Neuron (in vitro differentiated cells): ENCODE measurements around the gene F13A1.
A peak's percentile ranks its signal among the peaks of the same experiment; 100 is the strongest.

Experiments used
- H2AFZ ChIP-seq: one replicate; pipeline ENCODE4 v1.6.1; 2013; ENCODE audit warnings: low read depth, mild to moderate bottlenecking, inconsistent platforms, low read length, moderate library complexity
- H3K27me3 ChIP-seq: one replicate; pipeline ENCODE4 v1.6.1; 2013; ENCODE audit warnings: low read length; ENCODE audit not compliant: insufficient read depth
- H3K36me3 ChIP-seq: one replicate; pipeline ENCODE4 v1.6.1; 2013; ENCODE audit warnings: low read length; ENCODE audit not compliant: insufficient read depth
- H3K4me1 ChIP-seq: one replicate; pipeline ENCODE4 v1.6.1; 2013; ENCODE audit warnings: low read length; ENCODE audit not compliant: insufficient read depth
- H3K4me3 ChIP-seq: 2 replicates; pipeline ENCODE4 v1.5.1; 2013; ENCODE audit warnings: mild to moderate bottlenecking, low read length, moderate library complexity
- H3K9me3 ChIP-seq: one replicate; pipeline ENCODE4 v1.6.1; 2013; ENCODE audit warnings: low read length

The F13A1 gene

DNA sequence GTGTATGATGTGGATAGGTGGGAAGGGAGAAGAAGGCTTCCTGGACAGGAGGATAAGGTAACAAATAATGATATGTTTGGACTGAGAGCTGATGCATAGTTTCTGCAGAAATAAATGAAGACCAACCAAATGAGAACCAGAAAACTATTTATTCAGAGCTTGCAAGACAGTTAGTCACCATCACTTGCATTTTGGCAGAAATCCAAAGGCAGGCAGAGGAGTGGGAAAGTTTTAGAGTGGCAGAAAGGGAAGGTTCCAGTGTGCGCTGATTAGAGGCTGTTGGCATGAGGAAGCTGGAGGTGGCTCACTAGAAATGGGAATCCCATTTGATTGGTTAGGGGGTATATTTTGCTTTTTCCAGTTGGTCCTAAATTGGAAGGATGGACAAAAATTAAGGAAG lies 13.0 kb upstream of the F13A1 start:
- H3K36me3 ChIP-seq: no peaks in the 10 kb centered on the region
- no peak overlapping the region for H2AFZ ChIP-seq
- H3K4me3 ChIP-seq: no peak overlapping the region
- no peaks in the 10 kb centered on the region for H3K27me3 ChIP-seq
- peaks cover 10% of the 10 kb centered on the region for H3K4me1 ChIP-seq
- no peaks in the 10 kb centered on the region for H3K9me3 ChIP-seq

DNA sequence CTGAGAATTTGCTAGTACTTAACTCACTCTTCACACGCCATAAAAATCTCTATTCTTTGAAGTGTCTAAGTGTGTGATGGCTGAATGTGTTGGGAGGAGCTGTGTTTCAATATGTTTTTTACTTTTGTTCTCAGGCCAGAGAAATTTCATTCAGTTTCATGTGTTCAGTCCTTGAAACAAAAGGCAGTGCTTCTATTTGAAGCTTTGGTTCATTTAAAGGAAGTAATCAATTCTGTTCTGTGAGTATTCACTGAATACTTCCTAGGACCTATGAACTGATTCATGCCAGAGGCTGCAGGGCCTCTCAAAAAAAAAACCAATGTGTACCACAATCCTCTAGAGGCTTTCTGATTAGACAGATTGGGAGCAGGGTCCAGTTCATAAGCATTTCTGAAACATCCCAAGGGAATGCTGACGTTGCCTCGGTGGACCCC lies 12.4 kb upstream of the F13A1 start:
- Histone ChIP-seq H3K27me3 (no peaks in the 10 kb centered on the region), H3K36me3 (no peaks in the 10 kb centered on the region), H3K9me3 (no peaks in the 10 kb centered on the region), H3K4me3 (no peak overlapping the region), H2AFZ (no peak overlapping the region), H3K4me1 (peaks cover 10% of the 10 kb centered on the region)

DNA sequence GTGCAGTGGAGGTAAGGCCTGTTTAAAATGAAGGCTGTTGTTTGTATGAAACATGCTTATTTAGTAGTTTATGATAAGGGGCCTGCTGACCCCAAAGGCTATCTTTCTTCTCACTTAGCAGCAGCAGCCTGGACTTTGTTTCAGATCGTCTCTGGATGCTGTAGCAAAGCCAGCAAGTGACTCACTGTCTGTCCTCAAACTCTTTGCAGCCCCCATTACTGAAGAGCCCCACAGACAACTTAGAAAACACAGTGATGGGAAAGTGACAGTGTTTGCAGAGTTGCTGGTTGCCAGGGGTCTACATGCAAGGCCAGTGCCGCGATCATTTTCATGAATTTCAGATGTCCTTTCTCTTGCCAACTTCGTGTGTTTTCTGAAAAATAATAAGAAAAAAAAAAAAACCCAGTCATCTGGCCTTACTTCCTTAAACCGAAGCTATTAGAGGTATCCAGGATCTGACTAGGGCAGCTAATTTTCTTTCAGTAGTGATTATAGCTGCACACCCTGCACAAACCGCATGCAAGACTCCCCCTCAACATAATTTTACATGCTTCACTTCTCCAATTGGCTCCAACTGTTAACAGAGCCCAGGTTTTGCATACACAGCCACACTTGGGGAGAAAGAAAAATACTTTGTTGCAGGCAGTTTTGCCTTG lies 11.6 kb upstream of the F13A1 start:
- Histone ChIP-seq H3K4me3 (no peak overlapping the region), H3K27me3 (no peaks in the 10 kb centered on the region), H2AFZ (no peak overlapping the region), H3K4me1 (peaks cover 10% of the 10 kb centered on the region), H3K36me3 (no peaks in the 10 kb centered on the region), H3K9me3 (no peaks in the 10 kb centered on the region)

DNA sequence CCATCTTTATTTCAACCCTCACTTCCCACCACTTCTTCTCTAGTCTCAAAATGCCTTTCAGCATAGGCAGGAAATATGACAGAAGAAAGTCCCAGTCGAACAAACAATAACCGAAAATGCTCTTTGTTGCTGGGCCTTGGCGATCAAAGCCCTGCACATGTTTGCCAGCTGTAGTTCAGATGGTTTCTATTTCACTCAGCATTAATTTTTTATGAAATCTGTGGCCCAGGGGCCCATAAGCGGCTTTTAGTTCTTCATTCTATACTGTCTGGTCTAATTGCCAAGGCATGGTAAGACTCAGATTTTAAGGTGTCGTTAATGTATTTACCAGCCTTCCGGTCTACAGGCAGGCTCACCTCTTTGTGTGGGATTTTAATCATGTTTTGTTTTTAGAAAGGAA lies 10.9 kb upstream of the F13A1 start:
- no peaks in the 10 kb centered on the region for H3K27me3 ChIP-seq
- H3K9me3 ChIP-seq: no peaks in the 10 kb centered on the region
- no peaks in the 10 kb centered on the region for H3K36me3 ChIP-seq
- H3K4me1 ChIP-seq: peaks cover 10% of the 10 kb centered on the region
- no peak overlapping the region for H2AFZ ChIP-seq
- H3K4me3 ChIP-seq: no peak overlapping the region

DNA sequence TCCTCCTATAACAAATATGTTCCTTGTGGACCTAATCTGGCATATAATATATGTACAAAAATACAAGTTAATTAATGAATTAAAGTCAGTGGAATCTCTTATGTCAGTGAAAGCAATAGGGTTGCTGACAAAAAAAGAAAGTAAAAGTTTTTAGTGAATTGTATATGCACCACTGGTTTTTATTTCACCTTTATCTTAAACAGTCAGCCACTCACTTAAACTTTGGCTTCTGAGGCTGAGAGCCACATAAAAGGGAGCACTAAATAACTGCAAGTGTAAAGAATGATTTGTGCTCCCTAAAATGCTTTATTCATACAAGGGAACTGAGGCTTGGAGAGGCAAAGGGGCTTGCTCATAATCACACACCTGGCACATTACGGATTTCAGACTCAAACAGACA lies 9.9 kb upstream of the F13A1 start:
- Histone ChIP-seq H3K9me3 (no peaks in the 10 kb centered on the region), H3K4me1 (peaks cover 10% of the 10 kb centered on the region), H3K27me3 (no peaks in the 10 kb centered on the region), H2AFZ (no peak overlapping the region), H3K4me3 (no peak overlapping the region), H3K36me3 (no peaks in the 10 kb centered on the region)

DNA sequence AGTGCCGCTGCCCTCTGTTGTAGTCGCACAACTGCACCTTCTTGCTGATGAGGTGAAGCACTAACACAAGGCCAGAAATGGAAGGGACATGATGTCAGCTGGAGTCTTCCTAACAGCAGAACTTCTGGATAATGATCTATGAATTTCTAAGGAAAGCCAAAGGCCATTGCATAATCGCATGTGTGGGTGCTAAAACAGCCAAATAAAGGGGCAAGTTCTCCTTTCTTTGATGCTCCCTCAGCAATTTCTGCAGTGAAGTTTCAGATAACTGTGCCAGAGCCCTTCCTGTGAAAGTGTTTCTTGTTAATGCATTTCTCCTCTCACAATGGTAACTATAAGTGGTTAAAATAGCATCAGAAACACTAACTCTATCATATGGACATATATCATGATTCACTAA lies 8.0 kb upstream of the F13A1 start:
- Histone ChIP-seq H3K27me3 (no peaks in the 10 kb centered on the region), H3K9me3 (peaks cover 2% of the 10 kb centered on the region), H3K4me1 (peaks cover 10% of the 10 kb centered on the region), H3K4me3 (no peak overlapping the region), H2AFZ (no peak overlapping the region), H3K36me3 (no peaks in the 10 kb centered on the region)

DNA sequence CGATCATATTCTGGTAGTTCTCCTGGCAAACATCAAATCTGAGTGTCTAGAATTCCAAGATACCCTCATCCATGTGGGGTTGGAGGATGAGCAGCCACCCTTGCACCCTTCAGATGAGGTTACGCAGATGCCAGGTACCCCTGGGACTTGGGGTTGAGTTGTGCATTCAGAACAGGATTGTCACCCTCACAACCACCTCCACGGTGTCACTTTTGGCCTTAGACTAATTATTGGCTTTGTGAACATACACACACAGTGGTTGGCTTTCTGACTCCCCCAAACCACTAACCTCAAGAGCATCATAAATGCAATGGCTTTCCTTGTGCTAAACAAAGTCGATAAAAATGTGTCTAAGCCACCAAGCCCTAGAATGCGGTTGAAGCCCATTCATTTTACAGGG lies 2.9 kb upstream of the F13A1 start:
- no peaks in the 10 kb centered on the region for H3K36me3 ChIP-seq
- no peak overlapping the region for H3K4me3 ChIP-seq
- no peak overlapping the region for H2AFZ ChIP-seq
- H3K9me3 ChIP-seq: peaks cover 2% of the 10 kb centered on the region
- H3K4me1 ChIP-seq: peaks cover 14% of the 10 kb centered on the region
- no peaks in the 10 kb centered on the region for H3K27me3 ChIP-seq

DNA sequence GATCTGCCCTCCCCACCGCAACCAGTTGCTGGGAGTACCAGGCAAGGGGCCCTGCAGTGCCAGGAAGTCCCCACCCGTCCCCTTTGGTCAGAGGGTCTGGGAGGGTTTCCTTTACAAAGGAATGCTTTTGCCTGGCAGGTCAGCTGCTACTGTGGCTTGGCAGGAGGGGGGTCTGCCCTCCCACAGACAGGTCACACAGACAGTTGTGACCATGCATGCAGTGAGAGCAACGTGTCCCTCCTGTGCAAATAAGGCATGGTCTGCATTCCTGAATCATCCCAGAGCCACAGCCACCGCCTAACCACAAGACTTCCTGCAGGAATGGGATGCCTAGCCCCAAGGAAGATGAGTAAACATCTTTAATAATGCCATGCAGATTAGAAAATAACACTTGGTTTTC lies 439 bp upstream of the F13A1 start:
- Histone ChIP-seq H2AFZ (no peak overlapping the region), H3K9me3 (peaks cover 2% of the 10 kb centered on the region), H3K4me1 (peaks cover 26% of the 10 kb centered on the region), H3K36me3 (no peaks in the 10 kb centered on the region), H3K4me3 (no peak overlapping the region), H3K27me3 (no peaks in the 10 kb centered on the region)

DNA sequence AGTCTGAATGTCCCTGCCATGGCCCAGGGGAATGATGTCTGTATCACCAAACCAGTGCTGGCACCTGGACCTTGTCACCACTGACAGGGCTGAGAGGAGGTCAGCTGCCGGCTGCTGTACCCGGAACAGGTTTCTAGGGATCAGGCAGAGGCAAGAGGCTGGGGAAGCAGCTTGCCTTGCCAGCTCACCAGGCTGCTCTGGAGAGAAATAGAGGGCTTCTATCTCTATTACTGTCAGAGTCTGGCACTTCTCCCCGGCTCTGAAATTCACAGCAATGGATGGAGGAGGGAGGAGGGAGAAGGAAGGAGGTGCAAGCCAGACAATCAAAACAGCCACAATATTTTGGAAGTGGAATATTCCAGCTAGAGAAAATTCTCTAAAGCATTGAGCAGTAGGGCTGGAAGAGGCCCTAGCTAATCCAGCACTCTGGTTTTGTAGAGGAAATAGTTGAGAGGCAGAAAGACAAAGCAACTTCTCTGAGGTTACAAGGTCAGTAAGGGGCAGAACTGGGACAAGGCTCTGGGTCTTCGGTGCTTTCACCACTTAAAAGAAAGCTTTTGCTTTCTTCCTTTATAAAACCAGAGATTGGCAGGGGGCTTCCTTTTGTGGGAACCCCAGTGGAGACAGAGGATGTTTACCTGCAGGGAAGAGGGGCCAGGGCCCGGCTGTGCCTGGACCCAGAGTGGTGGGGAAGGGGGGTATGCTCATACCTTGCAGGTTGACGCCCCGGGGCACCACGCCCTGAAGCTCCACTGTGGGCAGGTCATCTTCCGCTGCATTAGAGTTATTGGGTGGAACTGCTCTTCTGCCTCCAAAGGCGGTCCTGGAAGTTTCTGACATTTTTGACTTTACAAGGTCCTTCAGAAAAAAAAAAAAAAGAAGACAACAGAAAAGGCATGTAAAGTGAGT lies 2.4 kb downstream of the F13A1 start:
- H3K4me3 ChIP-seq: no peak overlapping the region
- no peaks in the 10 kb centered on the region for H3K27me3 ChIP-seq
- no peaks in the 10 kb centered on the region for H3K36me3 ChIP-seq
- peaks cover 32% of the 10 kb centered on the region for H3K4me1 ChIP-seq
- H2AFZ ChIP-seq: no peak overlapping the region
- no peaks in the 10 kb centered on the region for H3K9me3 ChIP-seq

DNA sequence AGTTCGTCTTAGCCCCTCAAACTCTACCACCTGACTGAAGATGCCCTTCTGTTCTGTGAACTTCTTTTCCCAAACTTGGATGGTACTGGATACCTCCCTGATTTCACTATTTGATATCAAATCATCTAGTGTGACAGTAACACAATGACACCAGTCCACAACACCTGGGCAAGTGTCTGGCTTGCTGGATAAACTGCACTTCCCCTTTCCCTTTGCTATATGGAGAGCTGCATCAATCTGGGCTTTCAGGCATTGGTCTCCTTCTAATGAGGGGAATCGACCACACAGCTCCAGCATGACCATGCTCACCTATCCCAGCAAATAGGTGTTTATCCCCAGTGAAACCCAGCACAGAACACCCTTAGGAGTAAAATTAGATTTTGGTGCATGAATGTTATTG lies 3.1 kb downstream of the F13A1 start:
- Histone ChIP-seq H3K4me3 (no peak overlapping the region), H3K27me3 (no peaks in the 10 kb centered on the region), H3K36me3 (no peaks in the 10 kb centered on the region), H3K4me1 (peaks cover 32% of the 10 kb centered on the region), H3K9me3 (no peaks in the 10 kb centered on the region), H2AFZ (no peak overlapping the region)

DNA sequence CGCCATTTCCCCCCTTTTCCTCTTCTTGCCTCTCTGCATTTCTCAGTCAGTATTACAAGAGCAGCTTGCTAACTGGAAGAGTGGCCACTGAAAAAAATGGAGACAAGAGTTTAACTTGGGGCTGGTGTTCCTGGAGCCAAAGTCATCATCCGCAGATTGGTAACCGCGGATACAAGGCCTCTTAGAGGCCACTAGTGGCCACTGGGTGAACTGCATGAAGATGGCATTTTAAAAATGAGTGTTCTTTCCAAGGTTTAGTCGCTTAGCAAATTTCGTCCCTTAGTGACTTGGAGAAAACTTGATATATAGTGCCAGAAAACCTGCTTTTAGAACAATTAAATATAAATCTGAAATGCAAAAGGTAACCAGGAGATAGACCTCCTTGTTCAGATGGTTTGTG lies 4.8 kb downstream of the F13A1 start:
- Histone ChIP-seq H3K9me3 (no peaks in the 10 kb centered on the region), H3K36me3 (no peaks in the 10 kb centered on the region), H2AFZ (no peak overlapping the region), H3K27me3 (no peaks in the 10 kb centered on the region), H3K4me1 (peaks cover 27% of the 10 kb centered on the region), H3K4me3 (no peak overlapping the region)

DNA sequence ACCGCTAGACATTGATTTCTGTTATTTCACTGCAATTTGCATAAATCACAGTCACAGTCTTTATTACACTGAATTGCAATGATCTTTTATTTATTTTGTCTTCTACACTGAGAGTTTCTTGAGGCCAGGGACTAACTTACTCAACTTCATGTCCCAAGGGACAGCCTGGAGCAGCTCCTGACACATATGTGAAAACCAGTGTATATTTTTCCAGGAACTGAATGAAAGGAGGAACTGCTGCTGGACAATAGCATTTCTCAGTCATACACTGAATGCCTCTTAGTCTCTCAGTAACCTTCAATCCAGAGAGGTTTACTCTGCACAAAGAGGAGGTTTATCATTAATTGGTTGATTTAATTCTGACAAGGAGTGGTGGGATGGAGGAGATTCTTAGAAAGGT lies 5.9 kb downstream of the F13A1 start:
- no peak overlapping the region for H3K4me3 ChIP-seq
- no peaks in the 10 kb centered on the region for H3K36me3 ChIP-seq
- H3K27me3 ChIP-seq: no peaks in the 10 kb centered on the region
- H3K9me3 ChIP-seq: no peaks in the 10 kb centered on the region
- peak overlapping the region; percentile 11 for H2AFZ ChIP-seq
- H3K4me1 ChIP-seq: peaks cover 21% of the 10 kb centered on the region

DNA sequence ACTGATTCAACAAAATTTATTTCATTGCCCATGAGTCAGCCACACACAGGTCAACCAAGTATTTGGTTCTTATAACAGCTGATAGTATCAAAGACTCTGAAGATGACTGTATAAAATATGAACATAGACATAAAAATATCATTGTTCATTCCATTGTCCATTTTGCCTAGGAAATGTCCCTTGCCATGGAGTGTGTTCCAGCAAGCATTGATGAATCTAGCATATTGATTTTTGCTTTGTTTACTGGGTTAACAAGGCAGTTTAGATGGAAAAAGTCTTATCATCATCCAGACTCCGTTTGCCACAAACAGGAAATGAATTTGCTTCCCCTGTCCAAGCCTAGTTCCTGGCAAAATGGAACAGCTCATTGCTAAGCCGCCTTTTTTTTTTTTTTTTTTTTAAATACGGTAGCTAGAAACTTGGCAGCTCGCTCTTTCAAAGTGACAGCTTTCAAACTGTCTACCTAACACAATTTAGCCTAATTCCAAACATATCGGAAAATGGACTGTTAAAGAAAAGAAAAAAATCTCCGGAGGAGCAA lies 7.5 kb downstream of the F13A1 start:
- H3K36me3 ChIP-seq: no peaks in the 10 kb centered on the region
- H3K4me1 ChIP-seq: peaks cover 14% of the 10 kb centered on the region
- no peak overlapping the region for H3K4me3 ChIP-seq
- H3K9me3 ChIP-seq: no peaks in the 10 kb centered on the region
- no peak overlapping the region for H2AFZ ChIP-seq
- H3K27me3 ChIP-seq: no peaks in the 10 kb centered on the region
